Activated CD8-positive, alpha-beta memory T cell treated with anti-CD3 and anti-CD28 coated beads, Interleukin-2, amount 50 U/mL, for 24 hours (primary cell): ENCODE results near the gene COX8A.

ENCODE experiments used
- DNase-seq: peaks from one replicate; pipeline ENCODE4 v3.0.0-alpha.2; 2020; ENCODE audit errors: extremely low read depth

The COX8A gene

DNA sequence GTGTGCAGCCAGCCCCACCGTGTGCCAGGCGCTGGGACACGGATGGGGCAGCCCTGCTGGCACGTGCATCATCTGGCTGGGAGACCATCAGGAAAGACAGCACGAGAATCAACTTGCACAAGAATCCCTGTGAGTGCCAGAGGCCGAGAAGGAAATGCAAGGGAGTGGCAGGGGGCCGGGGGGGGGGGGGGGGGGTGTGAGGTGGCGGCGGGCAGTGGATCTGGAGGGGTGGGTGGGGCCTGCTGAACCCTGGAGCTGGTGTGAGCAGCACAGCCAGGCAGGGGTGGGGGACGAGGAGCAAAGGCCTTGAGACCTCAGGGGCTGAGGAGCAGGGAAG, 47.3 kb downstream of the COX8A start:
- DNase-seq, result no peak

DNA sequence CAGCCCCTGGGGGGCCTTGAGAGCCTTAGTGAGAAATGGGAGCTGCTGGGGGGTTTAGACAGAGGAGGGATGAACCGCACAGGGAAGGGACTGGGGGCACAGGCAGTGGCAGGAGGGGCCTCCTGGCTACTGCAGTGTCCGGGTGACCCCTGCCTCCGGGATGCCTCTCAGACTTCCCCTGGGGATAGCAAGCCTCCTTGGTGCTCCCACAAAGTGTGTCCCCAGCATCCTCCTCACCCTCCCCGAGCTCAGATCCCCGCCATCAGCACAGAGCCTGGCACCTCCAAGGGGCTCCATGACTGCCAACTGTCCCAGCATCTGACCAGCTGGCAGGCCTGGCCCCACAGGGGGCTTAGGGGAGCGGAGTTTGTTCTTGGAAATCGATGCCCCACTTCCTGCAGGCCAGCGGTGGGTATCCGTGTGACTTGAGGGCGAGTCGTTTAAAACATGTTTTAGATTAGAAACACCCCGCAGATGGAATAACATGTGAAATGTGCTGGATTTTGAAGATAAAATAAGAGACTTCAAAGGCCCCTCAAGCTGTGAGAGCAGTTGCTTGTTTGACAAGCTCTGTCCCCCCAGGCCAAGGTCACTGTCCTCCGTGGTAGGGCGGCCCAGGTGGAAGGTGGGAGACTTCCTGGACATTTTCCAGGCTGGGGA, 47.8 kb downstream of the COX8A start:
- no peak for DNase-seq

DNA sequence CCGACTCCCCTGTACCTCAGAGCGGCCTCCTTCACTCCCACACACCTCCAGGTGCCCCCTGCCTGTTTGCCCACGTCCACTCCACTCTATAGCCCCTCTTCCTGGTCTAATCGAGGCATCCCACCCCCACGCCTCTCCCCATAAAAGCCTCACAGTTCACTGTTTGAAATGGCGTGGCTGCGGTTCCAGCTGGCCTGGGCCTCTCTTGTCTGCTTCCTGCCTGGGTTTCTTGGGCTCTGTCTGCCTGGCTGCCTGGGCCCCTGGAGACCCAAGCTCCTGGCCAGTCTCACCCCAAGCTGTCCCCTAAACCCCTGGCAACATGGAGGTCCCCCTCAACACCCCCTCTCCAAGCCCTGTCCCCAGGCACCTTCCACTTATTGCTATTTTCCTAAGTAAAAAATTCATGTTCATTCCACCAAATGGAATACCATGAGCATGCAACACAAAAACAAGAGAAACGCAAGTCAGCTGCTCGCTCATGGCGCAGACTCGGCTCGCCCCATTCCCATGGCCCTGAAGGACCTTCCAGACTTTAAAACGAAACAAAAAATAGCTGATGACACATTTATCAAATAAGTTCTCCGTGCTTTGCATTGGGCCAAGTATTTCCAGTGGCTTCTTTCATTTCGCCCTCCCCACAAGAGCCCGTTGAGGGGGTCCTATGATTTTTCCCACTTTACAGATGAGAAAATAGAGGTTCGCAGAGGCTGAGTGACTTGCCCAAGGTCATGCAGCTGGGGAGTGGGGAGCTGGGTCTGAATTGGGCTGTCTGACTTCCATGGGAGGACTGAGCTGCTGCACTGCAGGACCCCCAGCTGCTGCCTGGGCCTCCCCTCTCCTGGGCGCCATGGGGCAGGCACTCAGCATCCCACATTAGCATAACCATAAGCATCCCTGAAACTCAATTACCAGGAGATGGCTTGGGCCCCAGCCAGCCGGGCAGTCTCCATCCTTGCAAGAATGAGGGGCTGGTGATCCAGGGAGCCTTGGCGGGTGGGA, 49.6 kb downstream of the COX8A start:
- DNase-seq, result no peak

DNA sequence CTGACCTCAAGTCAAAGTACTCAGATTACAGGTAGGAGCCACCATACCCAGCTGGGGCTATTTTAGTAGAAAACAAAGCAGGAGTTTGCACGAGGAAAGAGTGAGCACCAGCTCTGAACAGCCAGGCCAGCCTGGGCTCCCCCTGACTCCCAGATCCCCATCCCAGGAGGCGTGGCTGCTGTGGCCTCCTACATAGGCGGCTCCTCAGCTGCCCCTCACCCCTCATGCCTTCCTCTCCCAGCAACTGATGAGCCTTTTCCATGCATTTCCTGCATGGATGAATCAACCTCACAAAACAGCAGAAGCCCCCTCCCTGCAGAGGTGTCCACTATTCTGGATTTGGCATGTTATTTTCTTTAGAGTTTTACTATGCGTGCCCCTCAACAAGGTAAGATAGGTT, 50.8 kb downstream of the COX8A start:
- no peak for DNase-seq
